Stimulated activated CD4-positive, alpha-beta T cell treated with anti-CD3 and anti-CD28 coated beads, Interleukin-4, amount 100 ng/mL, for 4 hours (primary cell): ENCODE data around the gene ING4.
A peak's percentile ranks its signal among the peaks of the same experiment; 100 is the strongest.
"Not testable (repeated sequence)": the region's sequence is repeated elsewhere in the genome, so short reads cannot be mapped to it uniquely, and the experiment has no call there.

Source experiments
- DNase-seq, 2 experiments: peaks; one replicate each; pipeline ENCODE4 v3.0.0-alpha.2; 2020

Gene ING4

DNA sequence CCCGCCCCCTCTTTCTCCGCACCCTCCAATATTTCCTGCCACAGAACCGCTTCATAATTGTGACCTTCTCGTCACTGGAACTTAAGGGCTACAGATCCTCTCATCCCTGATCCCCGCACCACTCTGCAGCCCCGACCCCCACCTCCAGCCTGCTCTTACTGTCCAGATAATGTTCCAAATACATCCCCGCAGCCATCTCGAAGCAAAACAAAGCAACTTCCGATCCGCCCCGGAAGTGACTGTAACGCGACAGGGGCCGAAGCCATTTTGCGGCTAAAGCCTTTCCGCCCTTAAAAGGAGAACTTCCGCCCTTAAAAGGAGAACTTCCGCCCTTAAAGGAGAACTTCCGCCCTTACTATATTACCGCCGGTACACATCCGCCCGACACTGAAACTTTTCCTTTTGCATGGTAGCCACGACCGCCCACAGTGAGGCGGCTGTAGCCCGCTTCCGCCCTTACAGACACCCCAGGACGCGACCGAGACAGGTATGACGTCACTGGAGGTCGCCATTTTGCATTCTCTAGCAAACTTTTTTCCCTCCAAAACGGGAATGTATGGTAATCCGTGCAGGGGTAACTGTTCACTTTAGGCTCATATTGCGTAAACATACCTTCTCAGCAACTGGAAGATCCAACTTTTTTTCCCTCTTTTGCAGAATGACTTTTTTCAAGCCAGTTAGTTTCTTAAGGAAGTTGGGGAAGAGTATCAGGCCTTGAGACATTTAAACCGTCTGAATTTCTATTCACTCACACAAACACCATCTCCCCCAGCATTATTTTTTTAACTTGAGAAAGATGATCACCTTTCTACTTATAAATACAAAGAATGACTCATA is at the start of gene ING4:
Gene ING4 (minus strand): TSS at position 214 of the 837 bp plus-strand sequence. CDS start 18 bp downstream, at position 196.
- peak; percentile 85 to 98 for DNase-seq

GRCh38 chr12:6708960-6709394 is 46.1 kb upstream of the ING4 start:
- DNase-seq: no peak

- DNase-seq: not testable (repeated sequence)
Measured at GRCh38 chr12:6708351-6708750, 45.4 kb upstream of the ING4 start.

DNA sequence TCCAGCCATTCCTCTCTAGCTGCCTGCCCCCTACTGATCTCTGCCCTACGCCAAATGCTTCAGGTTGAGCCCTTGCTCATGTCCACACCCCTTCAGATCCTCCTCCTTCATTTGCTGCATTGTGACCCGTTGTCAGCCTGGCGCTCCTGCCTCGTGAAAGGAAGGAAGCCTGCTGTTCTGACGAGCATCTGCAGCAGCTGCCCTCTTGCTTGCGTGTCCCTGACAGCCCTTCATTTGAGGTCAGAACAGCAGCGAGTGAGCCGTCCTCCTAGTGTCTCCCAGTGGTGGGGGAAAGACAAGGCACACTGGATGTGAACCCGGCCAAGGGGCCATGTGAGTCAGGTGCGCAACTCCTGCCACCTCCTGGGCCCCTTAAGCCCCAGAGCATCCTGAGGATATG is 40.7 kb upstream of the ING4 start:
- DNase-seq: no peak

DNA sequence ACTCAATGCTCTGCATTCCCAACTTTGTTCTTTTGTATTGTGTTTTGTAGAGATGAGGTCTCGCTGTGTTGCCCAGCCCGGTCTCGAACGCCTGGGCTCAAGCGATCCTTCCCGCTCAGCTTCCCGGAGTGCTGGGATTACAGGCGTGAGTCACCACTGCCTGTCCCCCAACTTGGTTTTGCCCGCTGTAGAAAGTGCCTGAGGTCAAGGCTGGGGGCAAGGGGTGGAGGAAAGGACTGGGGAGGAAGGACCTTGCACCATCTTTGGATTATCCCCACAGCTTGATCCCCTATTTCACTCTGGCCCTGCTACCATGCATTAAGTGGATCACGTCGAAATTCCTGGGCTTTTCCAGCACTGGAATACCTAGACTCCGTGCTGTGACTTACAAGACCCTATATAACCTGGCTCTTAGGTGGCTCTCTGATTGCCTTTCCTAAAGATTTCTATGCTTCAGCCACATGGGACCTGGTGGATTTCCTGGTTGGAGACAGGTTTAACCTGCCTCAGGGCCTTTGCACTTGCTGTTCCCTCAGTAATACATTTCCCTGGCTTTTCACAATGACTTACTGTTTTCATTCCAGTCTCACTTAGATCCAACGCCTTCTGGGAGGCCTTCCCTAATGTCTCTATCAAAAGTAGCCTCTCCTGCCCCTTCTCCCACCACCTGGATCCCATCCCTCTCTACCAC is 38.3 kb upstream of the ING4 start:
- DNase-seq: no peak

DNA sequence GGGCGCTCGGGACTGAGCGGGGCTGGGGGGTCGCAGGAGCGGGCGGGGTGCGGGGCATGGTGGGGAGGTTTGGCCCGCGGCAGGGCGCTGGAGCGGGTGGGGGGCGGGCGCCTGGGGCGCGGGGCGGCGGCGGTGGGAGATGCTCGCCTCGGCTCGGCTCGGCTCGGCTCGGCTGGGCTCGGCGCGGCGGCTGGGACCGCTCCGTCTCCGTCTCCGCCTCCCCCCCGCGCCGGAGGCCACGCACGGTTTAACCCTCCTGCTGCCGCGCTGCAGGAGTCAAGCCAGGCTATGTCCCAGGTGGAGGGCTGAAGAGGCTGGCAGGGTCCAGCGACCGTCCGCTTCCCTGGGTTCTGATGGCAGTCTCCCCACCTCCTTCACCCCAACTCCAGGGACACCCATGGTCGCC is 37.7 kb upstream of the ING4 start, which contains the start of gene PIANP:
Gene PIANP (minus strand): TSS at position 170 of the 406 bp plus-strand sequence. CDS start 2,754 bp downstream, outside the sequence.
- DNase-seq: peak; percentile 41 to 58

DNA sequence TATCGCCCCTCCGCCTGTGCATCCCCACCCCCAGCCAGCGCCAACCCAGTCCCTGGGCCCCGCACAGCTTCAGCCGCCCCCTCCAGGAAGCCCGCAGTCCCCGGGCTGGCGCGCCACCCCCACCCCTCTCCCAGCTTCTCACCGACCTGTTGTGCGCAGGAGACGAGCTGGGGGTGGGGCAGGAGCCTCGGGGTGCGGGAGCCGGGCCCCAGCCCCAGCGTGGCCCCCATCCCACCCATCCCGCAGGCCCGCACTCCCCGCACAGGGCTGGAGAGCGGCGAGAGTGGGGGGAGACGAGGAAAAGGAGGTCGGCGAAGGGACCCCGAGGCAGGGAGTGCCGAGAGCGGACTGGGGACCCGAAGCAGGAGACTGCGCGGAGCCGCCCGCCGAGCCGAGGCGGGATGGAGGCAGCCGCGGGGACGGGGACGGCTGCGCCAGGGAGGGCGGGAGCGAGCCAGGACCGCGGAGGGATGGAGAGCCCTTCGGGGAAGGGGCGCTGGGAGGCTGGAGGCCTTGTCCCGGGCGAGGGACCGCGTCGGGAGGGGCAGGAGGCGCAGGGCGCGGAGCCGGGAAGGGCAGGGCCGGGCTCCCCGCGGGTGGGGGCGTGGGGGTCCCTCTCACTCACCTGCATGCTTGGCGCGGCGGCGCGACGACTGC is 37.2 kb upstream of the ING4 start:
- peak; percentile 10 to 22 for DNase-seq

DNA sequence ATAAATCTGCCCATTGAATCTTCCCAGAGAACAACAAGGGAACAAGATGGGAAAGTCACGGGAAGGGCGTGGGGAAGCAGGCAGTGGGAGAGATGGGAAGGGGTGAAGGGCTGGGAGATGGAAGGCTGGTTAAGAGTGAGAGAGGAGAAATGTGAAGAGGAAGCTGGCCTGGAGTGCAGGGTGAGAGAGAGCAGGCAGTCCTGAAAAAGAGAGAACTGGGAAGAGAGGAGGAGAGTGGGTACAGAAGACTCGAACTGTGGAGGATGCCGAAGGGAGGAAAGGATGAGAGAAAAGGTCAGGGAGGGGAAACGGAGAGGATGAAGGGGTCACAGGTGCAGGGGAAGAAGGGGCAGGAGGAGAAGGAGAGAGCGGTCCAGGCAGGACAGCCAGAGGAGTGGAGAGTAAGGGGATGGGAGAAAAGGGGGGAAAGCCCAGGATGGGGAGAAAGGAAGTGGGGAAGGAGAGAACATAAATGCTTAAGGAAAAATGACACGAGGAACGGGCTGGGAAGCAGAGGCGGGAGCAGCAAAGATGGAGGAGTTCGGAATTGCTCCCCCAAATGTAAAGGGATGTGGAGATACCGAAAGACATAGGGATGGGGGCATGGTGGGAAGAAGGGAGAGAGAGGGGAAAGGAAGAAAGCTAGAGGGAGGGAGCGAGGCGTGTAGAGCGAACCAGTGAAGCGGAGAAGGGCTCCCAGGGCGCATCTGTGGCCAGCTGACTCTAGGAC is 36.5 kb upstream of the ING4 start:
- no peak for DNase-seq

DNA sequence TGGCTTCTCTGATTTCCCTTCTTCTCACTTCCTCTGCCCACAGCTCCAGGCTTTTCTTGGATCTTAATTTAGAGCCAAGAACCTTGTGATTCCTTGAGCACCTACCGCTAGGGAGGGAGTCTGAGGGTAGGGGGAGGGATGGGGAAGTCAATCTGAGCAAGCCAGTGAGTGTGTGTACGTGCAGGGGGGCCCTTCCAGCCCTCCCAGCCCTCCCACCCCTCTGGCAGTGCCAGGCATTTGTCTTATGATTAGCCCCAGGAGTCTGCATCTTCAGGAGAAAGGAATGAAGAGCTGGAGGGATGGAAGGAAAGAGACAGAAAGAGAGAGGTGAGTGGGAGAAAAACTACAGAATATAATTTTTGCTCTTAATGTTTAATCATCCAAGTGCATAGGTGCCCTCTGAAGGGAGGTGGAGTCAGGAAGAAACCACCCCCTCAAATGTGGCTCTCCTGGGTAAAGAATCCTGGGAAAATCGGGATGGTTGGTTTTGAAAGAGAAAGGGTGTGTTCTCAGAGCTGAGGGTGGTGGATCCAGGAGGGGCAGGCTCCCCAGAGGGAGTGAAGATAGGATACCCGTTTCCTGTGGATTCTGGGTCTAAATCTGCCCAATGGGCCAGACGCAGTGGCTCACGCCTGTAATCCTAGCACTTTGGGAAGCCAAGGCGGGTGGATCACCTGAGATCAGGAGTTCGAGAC is 35.6 kb upstream of the ING4 start:
- no peak for DNase-seq

DNA sequence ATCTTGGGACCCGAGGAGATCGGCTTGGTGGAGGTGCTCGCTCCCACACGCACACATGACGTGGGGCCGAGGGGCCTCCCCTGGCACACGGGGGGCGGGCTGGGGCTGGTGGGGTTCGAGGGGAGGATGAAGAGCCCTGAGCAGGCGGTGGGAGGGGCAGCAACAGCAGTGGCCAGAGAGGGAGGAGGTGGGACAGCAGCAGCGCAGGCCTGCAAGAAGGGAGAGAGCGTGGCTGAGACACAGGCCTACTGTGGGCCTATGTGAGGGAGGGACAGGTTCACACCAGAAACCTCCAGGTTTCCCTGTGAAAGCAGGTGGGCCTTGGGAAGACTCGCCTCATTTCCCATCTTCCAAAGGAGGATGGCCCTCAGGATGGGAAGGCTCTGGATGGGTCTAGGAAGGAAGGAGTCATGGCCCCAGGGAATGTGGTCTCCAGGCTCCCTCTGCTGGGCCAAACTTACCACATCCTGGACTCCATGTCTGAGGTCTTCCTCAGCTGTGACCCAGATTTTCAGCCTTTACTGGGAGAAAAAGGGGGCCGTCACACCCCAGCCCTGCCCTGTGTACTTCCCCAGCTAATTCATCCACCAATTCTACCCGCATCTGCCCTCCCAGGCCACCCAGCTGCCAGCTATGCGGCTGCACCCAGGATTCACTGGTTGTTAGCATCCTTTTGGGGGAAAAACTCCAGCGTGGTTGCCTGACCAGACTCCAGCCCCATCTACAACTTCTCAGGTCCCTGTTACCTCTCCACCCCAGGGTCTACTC is 34.8 kb upstream of the ING4 start:
- no peak for DNase-seq

- no peak for DNase-seq
Measured at GRCh38 chr12:6696690-6697583, 34.0 kb upstream of the ING4 start.

GRCh38 chr12:6695313-6696045 is 32.6 kb upstream of the ING4 start:
- DNase-seq: no peak

- DNase-seq: no peak
Measured at GRCh38 chr12:6694701-6695100, 31.8 kb upstream of the ING4 start.

GRCh38 chr12:6693832-6694355 is 31.0 kb upstream of the ING4 start:
- DNase-seq: no peak

DNA sequence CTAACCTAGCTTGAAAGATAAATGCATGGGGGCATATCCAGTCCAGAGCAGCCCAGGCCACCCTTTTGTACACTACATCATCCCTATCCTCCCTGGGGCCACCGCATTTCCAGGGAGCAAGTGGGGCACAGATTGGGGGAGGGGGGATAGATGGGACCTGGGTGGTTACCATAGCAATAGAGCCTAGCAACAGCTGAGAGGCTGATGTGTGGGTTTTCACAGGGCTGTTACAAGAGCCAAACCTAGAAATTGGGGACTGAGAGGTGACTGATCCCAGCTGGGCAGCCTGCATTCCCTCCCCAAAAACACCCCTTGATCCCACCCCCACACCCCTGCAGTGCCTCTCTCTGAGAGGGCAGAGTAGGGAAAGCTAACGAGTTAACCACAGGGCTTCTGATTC is 30.0 kb upstream of the ING4 start:
- DNase-seq: no peak

DNA sequence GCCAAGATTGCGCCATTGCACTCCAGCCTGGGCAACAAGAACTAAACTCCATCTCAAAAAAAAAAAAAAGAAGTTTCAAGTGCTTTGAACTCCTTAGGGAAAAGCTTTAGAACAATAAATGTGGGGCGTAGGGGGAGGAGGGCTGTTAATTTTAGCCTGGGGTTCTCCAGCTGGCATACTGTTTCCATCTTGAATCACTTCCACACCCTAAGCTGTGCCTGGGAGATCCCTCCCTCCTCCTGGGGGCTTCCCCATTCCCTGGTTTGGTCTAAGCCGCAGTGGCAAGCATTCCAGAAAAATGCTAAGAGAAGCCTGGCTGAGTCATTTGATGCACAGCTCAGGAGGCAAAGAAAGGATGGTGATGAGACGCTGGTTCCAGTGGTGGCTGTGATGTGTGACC is 28.6 kb upstream of the ING4 start:
- DNase-seq: no peak

DNA sequence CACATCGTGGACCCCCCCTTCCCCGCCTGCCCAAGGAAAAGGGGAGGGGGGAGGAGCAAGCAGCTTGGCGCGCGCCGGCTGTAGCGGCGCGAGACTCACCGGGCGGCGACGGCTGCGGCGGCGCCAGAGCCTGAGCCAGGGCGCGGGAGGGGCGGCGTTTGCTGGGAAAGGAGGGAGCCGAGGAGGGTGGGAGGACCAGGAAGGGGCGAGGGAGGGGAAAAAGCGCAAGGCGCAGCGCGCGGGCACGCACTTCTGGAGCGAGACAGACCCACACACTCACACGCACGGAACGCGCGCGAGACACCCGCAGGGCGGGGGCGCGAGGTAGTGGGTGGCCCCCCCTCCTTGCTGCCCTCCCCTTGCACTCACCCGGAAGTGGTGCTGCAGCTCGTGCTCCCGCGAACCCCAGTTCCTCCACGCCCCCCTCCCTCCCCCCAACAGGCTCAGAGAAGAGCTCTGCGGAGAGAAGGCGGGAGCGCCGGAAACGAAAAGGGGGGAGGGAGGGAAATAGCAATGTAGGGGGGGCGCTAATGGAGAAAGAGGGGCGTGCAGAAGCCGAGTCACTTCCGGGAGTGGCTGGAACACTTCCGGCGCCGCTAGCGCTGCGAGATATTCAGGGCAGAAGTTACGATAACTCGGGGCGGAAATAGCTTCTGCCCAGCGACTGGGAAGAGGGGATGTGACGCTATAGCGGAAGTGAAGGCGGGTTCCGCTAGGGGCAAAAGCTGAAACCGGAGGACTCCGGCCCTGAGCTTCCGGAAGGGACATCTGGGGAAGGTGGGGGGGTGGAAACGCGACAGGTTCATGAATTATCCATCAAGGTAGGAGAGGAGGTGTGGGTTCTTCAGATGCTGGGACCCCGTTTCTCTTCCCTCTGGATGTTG is 26.3 kb upstream of the ING4 start, which contains the start of gene ZNF384:
Gene ZNF384 (minus strand): TSS at position 377 of the 884 bp plus-strand sequence. CDS start 9,855 bp downstream, outside the sequence.
- DNase-seq: peak; percentile 85 to 96

- DNase-seq: peak in 1 of 2 experiments; percentile 35
Measured at GRCh38 chr12:6688543-6688998, 25.7 kb upstream of the ING4 start.
